HepG2 (cell line): Measurements from ENCODE around the gene BARX2. TPM values are rescaled to one million over a fixed set of nuclear protein-coding genes. Genes with fewer than 3 reads are reported as not detected.

Experiments
- ATAC-seq: fragments of 200-7000 bp; cut with Tn5 transposase; 3 replicates; pipeline ENCODE4 v1.9.1; 2020; ENCODE audit warnings: mild to moderate bottlenecking, moderate library complexity
- BruUV-seq: library from RNA; stranded (reverse); fragments of 400-500 nt; replicated peaks from 2 replicates; lab custom pipeline; 2021; lab: Mats Ljungman, UMichigan
- CTCF ChIA-PET: fragments of 300-600 bp; formaldehyde crosslinking; extraction: SDS; loops from one replicate; lab custom pipeline; 2021; ENCODE audit warnings: low total read pairs, inconsistent platforms, low intra/inter-chr PET ratio; lab: Yijun Ruan, JAX
- POLR2A ChIA-PET: fragments of 350-600 bp; sonication (Branson Sonifier 250); formaldehyde crosslinking; loops from one replicate; lab custom pipeline; 2020; ENCODE audit warnings: antibody characterized with exemption, inconsistent platforms; lab: Yijun Ruan, JAX
- DNase-seq: peaks from one replicate; pipeline ENCODE4 v3.0.0-alpha.2; 2015; ENCODE audit warnings: low spot score
- FAIRE-seq: peaks from 3 replicates; lab custom pipeline; 2011; peaks lifted over from hg19 to GRCh38; lab: Jason Lieb, UNC
- H2AFZ ChIP-seq: one replicate; pipeline ENCODE4 v1.6.1; 2011; ENCODE audit warnings: low read length, inconsistent platforms
- H3K27ac ChIP-seq: fragments of 300-600 bp; 3 replicates; pipeline ENCODE4 v1.8.0; 2011; ENCODE audit warnings: mixed run types, mild to moderate bottlenecking, mixed read lengths, low read length, inconsistent platforms; ENCODE audit not compliant: insufficient read depth; ENCODE audit errors: extremely low read length
- H3K27me3 ChIP-seq, 2 experiments: fragments of 200-600 bp in 1 of 2; 2 replicates in 1 of 2; 3 replicates in 1 of 2; pipeline versions ENCODE4 v1.6.0 to v1.8.0; 2011; ENCODE audit warnings: low read length in 2 of 2, mild to moderate bottlenecking in 2 of 2, moderate library complexity in 2 of 2, inconsistent platforms in 1 of 2; ENCODE audit not compliant: insufficient read depth in 2 of 2, control insufficient read depth in 1 of 2
- H3K36me3 ChIP-seq, 2 experiments: fragments of 200-600 bp in 1 of 2; replicated peaks in 1 of 2; 2 replicates in 1 of 2; 3 replicates in 1 of 2; pipeline versions ENCODE4 v1.5.1 to v1.8.0; 2011; ENCODE audit warnings: low read length in 2 of 2, inconsistent platforms in 1 of 2; ENCODE audit not compliant: insufficient read depth in 2 of 2, control insufficient read depth in 1 of 2
- H3K4me1 ChIP-seq: 2 replicates; pipeline ENCODE4 v1.5.1; 2012; ENCODE audit warnings: low read length, inconsistent platforms; ENCODE audit not compliant: insufficient read depth
- H3K4me2 ChIP-seq: 2 replicates; pipeline ENCODE4 v1.6.0; 2011; ENCODE audit warnings: low read depth, low read length, inconsistent platforms
- H3K4me3 ChIP-seq, 3 experiments: fragments of 200-600 bp in 1 of 3; sonication (generic), shearing (Covaris generic) in 1 of 3; replicated peaks in 1 of 3; 2 replicates each; pipeline ENCODE4 v1.5.1; 2011 to 2016; ENCODE audit warnings: low read length in 3 of 3, inconsistent platforms in 2 of 3, low read depth in 2 of 3, mild to moderate bottlenecking in 2 of 3, control low read depth in 1 of 3, mixed read lengths in 1 of 3; ENCODE audit not compliant: insufficient read depth in 1 of 3
- H3K79me2 ChIP-seq: one replicate; pipeline ENCODE4 v1.6.1; 2011; ENCODE audit warnings: low read length, inconsistent platforms; ENCODE audit not compliant: insufficient read depth
- H3K9ac ChIP-seq: 2 replicates; pipeline ENCODE4 v1.6.0; 2011; ENCODE audit warnings: mild to moderate bottlenecking, low read depth, low read length, inconsistent platforms; ENCODE audit not compliant: insufficient read depth
- H3K9me3 ChIP-seq: 2 replicates; pipeline ENCODE4 v1.5.1; 2012; ENCODE audit warnings: mild to moderate bottlenecking, low read length
- H4K20me1 ChIP-seq: 2 replicates; pipeline ENCODE4 v1.6.0; 2011; ENCODE audit warnings: inconsistent platforms, mild to moderate bottlenecking, low read length, moderate library complexity; ENCODE audit not compliant: insufficient read depth
- AGO2 ChIP-seq: fragments of 200-400 bp; formaldehyde crosslinking; optimal IDR thresholded peaks from 2 replicates; pipeline ENCODE3; 2017; ENCODE audit warnings: mild to moderate bottlenecking, low read depth, low read length, moderate library complexity
- ATF1 ChIP-seq: IDR thresholded peaks from 2 replicates; pipeline ENCODE4 v1.6.1; 2016; ENCODE audit warnings: mild to moderate bottlenecking, control low read depth
- CBX1 ChIP-seq: IDR thresholded peaks from one replicate; pipeline ENCODE4 v1.6.1; 2016; ENCODE audit warnings: antibody characterized with exemption, low read depth
- DPF2 ChIP-seq: sonication (generic); formaldehyde crosslinking; IDR thresholded peaks from 2 replicates; pipeline ENCODE4 v1.4.0; 2020; ENCODE audit warnings: mild to moderate bottlenecking, low read depth, missing genetic modification reagents, borderline replicate concordance
- ELF1 ChIP-seq: sonication (generic); formaldehyde crosslinking; IDR thresholded peaks from 2 replicates; pipeline ENCODE4 v1.4.0; 2020; ENCODE audit warnings: missing genetic modification reagents
- HMG20B ChIP-seq: conservative IDR thresholded peaks from 2 replicates; pipeline ENCODE4 v1.6.1; 2016; ENCODE audit warnings: missing genetic modification reagents, missing compliant biosample characterization
- KDM1A ChIP-seq: IDR thresholded peaks from 2 replicates; pipeline ENCODE4 v1.6.1; 2016; ENCODE audit warnings: missing compliant biosample characterization
- NFYC ChIP-seq: IDR thresholded peaks from 2 replicates; pipeline ENCODE4 v1.6.1; 2016; ENCODE audit warnings: missing genetic modification reagents, missing compliant biosample characterization
- ZFYVE20 ChIP-seq: sonication (generic); formaldehyde crosslinking; IDR thresholded peaks from 2 replicates; pipeline ENCODE4 v1.8.0; 2023; ENCODE audit warnings: low read depth, mild to moderate bottlenecking, moderate library complexity, missing genetic modification reagents, borderline replicate concordance
- ZNF10 ChIP-seq: sonication (generic); formaldehyde crosslinking; IDR thresholded peaks from 2 replicates; pipeline ENCODE4 v1.4.0; 2020; ENCODE audit warnings: mild to moderate bottlenecking, low read depth, missing genetic modification reagents, borderline replicate concordance
- ZNF326 ChIP-seq: sonication (generic); formaldehyde crosslinking; IDR thresholded peaks from 2 replicates; pipeline ENCODE4 v1.4.0; 2020; ENCODE audit warnings: missing genetic modification reagents, borderline replicate concordance
- ZNF431 ChIP-seq: sonication (generic); formaldehyde crosslinking; IDR thresholded peaks from 2 replicates; pipeline ENCODE4 v1.9.0; 2022; ENCODE audit warnings: missing genetic modification reagents, low read depth, mild to moderate bottlenecking, borderline replicate concordance
- WGBS: methylation state at CpG from one replicate; pipeline ENCODE4 v1.1.6; 2017; ENCODE audit warnings: low lambda C conversion rate; 5-methylcytosine and 5-hydroxymethylcytosine counted together
- in situ Hi-C: cut with HindIII; loops from 2 replicates; pipeline ENCODE4 v1.10.0; 2017; ENCODE audit warnings: low pct_unique_long_range_greater_than_20kb; ENCODE audit not compliant: extremely low pct_ligation_motif_present
- intact Hi-C: fragments of 100-400 bp; cut with micrococcal nuclease; formaldehyde crosslinking; loops from one replicate; pipeline ENCODE4 v1.10.0; 2022; ENCODE audit not compliant: unreplicated experiment
- polyA plus RNA-seq, 8 experiments: library from polyadenylated mRNA; depleted of rRNA in 3 of 8; stranded (reverse) in 7 of 8; unstranded in 1 of 8; fragments of >200 nt; fragmentation: Illumina TruSeq in 4 of 8; extraction: Trizol in 4 of 8; gene quantifications; 2 replicates each; pipeline versions ENCODE4 v1.2.1 to v1.2.3, GENCODE V29; 2011 to 2016; ENCODE audit warnings: low read depth in 4 of 8, missing spikeins in 1 of 8, mixed read lengths in 1 of 8; ENCODE audit not compliant: insufficient read depth in 1 of 8
- total RNA-seq, 5 experiments: library from RNA; depleted of rRNA; stranded (reverse); fragments of >200 nt; fragmentation: Illumina TruSeq; extraction: Trizol; gene quantifications; 2 replicates each; pipeline ENCODE4 v1.2.3, GENCODE V29; 2016; ENCODE audit warnings: low read depth in 1 of 5
- TF ChIP-seq, protein P1 (sequence below): fragments of 450-650 bp; IDR thresholded peaks from 2 replicates; pipeline ENCODE4 v1.6.1; 2016

The BARX2 gene
- total and polyA plus RNA-seq, 2 of the 13 experiments (the other 11 are each of a cell fraction or from before 2014, with no cell fraction given), result not detected

DNA sequence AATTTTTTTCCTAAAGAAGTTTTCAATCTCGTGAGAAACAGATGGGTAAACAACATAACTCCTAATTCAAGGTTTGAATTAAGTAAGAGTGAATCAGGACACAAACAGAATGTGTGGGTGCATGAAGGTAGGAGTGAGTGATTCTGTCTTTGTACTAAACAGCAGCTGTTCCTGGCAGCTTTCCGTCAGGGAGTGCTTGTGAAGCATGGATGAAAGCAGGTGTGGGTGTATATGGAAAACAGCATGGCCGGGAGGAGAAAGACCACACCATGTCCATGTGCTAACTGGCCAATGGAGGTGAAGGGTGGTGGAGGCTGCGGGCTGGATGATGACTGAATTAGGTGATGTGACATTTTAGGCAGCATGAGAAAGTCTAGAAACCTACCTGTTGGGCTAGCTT is 49.6 kb downstream of the BARX2 start:
- Histone ChIP-seq H3K9ac (no peak overlapping the region), H3K4me1 (peaks cover 63% of the 10 kb centered on the region), H3K27me3 (no peaks in the 10 kb centered on the region; a peak in 1 of 5 replicates), H2AFZ (no peak overlapping the region), H3K4me2 (no peak overlapping the region), H3K27ac (no peak overlapping the region), H3K79me2 (no peaks in the 10 kb centered on the region), H4K20me1 (no peaks in the 10 kb centered on the region), H3K36me3 (no peaks in the 10 kb centered on the region), H3K9me3 (no peaks in the 10 kb centered on the region), H3K4me3 (no peak overlapping the region)
- in situ Hi-C loops, result no loop called here
- no peak for TF ChIP-seq ZNF326 (CRISPR knock-in tag)
- TF ChIP-seq CBX1, result no peak
- no peak for TF ChIP-seq ELF1
- TF ChIP-seq, protein P1, sequence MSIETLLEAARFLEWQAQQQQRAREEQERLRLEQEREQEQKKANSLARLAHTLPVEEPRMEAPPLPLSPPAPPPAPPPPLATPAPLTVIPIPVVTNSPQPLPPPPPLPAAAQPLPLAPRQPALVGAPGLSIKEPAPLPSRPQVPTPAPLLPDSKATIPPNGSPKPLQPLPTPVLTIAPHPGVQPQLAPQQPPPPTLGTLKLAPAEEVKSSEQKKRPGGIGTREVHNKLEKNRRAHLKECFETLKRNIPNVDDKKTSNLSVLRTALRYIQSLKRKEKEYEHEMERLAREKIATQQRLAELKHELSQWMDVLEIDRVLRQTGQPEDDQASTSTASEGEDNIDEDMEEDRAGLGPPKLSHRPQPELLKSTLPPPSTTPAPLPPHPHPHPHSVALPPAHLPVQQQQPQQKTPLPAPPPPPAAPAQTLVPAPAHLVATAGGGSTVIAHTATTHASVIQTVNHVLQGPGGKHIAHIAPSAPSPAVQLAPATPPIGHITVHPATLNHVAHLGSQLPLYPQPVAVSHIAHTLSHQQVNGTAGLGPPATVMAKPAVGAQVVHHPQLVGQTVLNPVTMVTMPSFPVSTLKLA, result 0 out of 2 replicates have a peak, but pooled peaks have one; percentile 12
- ATAC-seq (no peak), FAIRE-seq (no peak), DNase-seq (no peak)
- intact Hi-C loops, result no loop called here
- ChIA-PET POLR2A (no interaction called here), CTCF (no interaction called here)
- BruUV-seq, result no TSS peak
- 17% methylated on average over 4 of the region's 4 CpGs for WGBS

DNA sequence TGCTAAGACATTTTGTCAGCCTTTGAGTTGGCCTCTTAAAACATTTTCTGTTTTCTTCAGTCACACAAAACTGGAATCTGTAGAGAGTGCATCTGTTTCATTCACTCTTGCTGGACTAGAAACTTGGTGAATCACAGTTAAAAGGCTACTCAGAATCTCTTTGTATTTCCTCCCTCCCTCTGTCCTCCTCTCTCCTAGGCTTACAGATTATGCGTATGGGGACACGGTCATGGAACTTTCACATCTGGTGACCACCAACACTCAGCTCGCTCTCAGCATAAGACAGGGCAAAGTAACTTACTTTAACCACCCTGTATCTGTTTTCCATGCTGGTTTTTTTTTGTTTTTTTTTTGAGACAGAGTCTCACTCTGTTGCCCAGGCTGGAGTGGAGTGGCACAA is 50.4 kb downstream of the BARX2 start:
- ATAC-seq, result no peak
- POLR2A ChIA-PET, result no interaction called here
- H4K20me1 ChIP-seq, result no peaks in the 10 kb centered on the region

More for the DNA sequence above, 50.4 kb downstream of the BARX2 start:
- no peak for TF ChIP-seq HMG20B
- no peak for TF ChIP-seq KDM1A (CRISPR knock-in tag)
- TF ChIP-seq ZFYVE20, result no peak
- TF ChIP-seq NFYC, result no peak
- TF ChIP-seq ATF1 (CRISPR knock-in tag), result no peak
- TF ChIP-seq ZNF10, result no peak
- TF ChIP-seq AGO2, result no peak
- TF ChIP-seq DPF2 (CRISPR knock-in tag), result no peak
- TF ChIP-seq ZNF431, result no peak
- TF ChIP-seq, all 625 proteins: peak for 0
- Histone ChIP-seq H3K36me3 (no peaks in the 10 kb centered on the region), H3K4me3 (no peak overlapping the region), H3K9me3 (peaks cover 5% of the 10 kb centered on the region; the same call in 1 of the 2 replicates), H3K27ac (no peak overlapping the region), H3K4me2 (no peak overlapping the region), H3K27me3 (no peaks in the 10 kb centered on the region; a peak in 1 of 5 replicates), H3K9ac (no peak overlapping the region), H3K4me1 (peaks cover 57% of the 10 kb centered on the region), H3K79me2 (no peaks in the 10 kb centered on the region), H2AFZ (no peak overlapping the region)
- no peak for DNase-seq
- CTCF ChIA-PET, result no interaction called here
- FAIRE-seq, result no peak
- whole genome bisulfite sequencing, result 72% methylated on average over 3 of the region's 3 CpGs
- in situ Hi-C loops, result no loop called here
- intact Hi-C loops, result no loop called here
- BruUV-seq, result no TSS peak
